ENCODE data around the gene TIMMDC1.

DNA sequence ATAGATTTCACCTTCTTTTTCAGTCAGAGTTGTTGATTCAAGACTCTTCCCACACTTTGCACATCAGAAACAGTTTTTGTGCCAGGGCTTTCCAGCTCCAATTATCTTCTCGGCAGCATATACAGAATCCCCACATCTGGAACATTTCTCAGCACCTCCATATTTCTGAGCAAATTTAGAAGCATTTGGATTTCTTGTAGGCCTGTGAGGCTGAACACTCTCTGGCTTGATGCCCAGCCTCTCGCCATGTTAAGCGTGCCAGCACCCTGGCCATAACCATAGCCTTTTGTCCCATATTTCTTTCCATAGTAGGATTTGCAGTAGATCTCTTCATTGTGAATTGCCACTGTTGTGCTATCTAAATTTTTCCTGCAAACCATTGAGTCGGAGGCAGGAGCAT lies 32.8 kb downstream of the TIMMDC1 start:
- TF ChIP-seq KLF16 (tag by site-specific recombination; IDR thresholded peaks at IDR 0.05), result no peak
- TF ChIP-seq YY1 (tag by site-specific recombination; IDR thresholded peaks at IDR 0.05), result no peak
- no peak for TF ChIP-seq ZBTB7A (tag by site-specific recombination; IDR thresholded peaks at IDR 0.05; ENCODE audit: low read depth)
- TF ChIP-seq, protein P1, sequence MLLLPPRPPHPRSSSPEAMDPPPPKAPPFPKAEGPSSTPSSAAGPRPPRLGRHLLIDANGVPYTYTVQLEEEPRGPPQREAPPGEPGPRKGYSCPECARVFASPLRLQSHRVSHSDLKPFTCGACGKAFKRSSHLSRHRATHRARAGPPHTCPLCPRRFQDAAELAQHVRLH (tag by site-specific recombination; IDR thresholded peaks at IDR 0.05), result no peak
- TF ChIP-seq ZNF768 (tag by site-specific recombination; IDR thresholded peaks at IDR 0.05), result no peak
- TF ChIP-seq, protein P2, sequence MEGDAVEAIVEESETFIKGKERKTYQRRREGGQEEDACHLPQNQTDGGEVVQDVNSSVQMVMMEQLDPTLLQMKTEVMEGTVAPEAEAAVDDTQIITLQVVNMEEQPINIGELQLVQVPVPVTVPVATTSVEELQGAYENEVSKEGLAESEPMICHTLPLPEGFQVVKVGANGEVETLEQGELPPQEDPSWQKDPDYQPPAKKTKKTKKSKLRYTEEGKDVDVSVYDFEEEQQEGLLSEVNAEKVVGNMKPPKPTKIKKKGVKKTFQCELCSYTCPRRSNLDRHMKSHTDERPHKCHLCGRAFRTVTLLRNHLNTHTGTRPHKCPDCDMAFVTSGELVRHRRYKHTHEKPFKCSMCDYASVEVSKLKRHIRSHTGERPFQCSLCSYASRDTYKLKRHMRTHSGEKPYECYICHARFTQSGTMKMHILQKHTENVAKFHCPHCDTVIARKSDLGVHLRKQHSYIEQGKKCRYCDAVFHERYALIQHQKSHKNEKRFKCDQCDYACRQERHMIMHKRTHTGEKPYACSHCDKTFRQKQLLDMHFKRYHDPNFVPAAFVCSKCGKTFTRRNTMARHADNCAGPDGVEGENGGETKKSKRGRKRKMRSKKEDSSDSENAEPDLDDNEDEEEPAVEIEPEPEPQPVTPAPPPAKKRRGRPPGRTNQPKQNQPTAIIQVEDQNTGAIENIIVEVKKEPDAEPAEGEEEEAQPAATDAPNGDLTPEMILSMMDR (tag by site-specific recombination; IDR thresholded peaks at IDR 0.05), result no peak
- TF ChIP-seq ZNF791 (tag by site-specific recombination; IDR thresholded peaks at IDR 0.05), result no peak
- TF ChIP-seq, protein P3, sequence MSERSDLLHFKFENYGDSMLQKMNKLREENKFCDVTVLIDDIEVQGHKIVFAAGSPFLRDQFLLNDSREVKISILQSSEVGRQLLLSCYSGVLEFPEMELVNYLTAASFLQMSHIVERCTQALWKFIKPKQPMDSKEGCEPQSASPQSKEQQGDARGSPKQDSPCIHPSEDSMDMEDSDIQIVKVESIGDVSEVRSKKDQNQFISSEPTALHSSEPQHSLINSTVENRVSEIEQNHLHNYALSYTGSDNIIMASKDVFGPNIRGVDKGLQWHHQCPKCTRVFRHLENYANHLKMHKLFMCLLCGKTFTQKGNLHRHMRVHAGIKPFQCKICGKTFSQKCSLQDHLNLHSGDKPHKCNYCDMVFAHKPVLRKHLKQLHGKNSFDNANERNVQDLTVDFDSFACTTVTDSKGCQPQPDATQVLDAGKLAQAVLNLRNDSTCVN (tag by site-specific recombination; optimal IDR thresholded peaks at IDR 0.05), result no peak
- TF ChIP-seq ZNF175 (tag by site-specific recombination; IDR thresholded peaks at IDR 0.05), result no peak
- no peak for TF ChIP-seq ZNF777 (tag by site-specific recombination; IDR thresholded peaks at IDR 0.05; ENCODE audit: borderline replicate concordance)
- no peak for TF ChIP-seq ZNF184 (tag by site-specific recombination; IDR thresholded peaks at IDR 0.05)
- TF ChIP-seq ZNF239 (tag by site-specific recombination; IDR thresholded peaks at IDR 0.05), result no peak
- TF ChIP-seq ZNF707 (tag by site-specific recombination; IDR thresholded peaks at IDR 0.05), result no peak
- no peak for TF ChIP-seq SP3 (tag by site-specific recombination; IDR thresholded peaks at IDR 0.05)
